Testis (tissue), 3 donors: ENCODE results near the gene GNG2. TPM values are rescaled to one million over a fixed set of nuclear protein-coding genes. Genes with fewer than 3 reads are reported as not detected.

Experiments
- DNase-seq: peaks from one replicate; pipeline ENCODE4 v3.0.0-alpha.2; 2019
- H3K27ac ChIP-seq, 2 donors: fragments of 200-600 bp; sonication (generic); one replicate each; pipeline ENCODE4 v1.5.1; 2019
- H3K27me3 ChIP-seq: fragments of 200-600 bp; sonication (generic); one replicate; pipeline ENCODE4 v1.5.1; 2019
- H3K36me3 ChIP-seq: fragments of 200-600 bp; sonication (generic); one replicate; pipeline ENCODE4 v1.5.1; 2017; ENCODE audit warnings: low read depth; ENCODE audit errors: missing control alignments
- H3K4me1 ChIP-seq: fragments of 200-600 bp; sonication (generic); one replicate; pipeline ENCODE4 v1.5.1; 2019
- H3K4me3 ChIP-seq, 2 donors: fragments of 200-600 bp; sonication (generic); one replicate each; pipeline ENCODE4 v1.5.1; 2017 to 2019
- H3K9me3 ChIP-seq: fragments of 200-600 bp; sonication (generic); one replicate; pipeline ENCODE4 v1.5.1; 2017
- CTCF ChIP-seq, 3 experiments: fragments of 450-650 bp in 2 of 3; fragments of 200-600 bp in 1 of 3; sonication (generic) in 1 of 3; IDR thresholded peaks; one replicate each; pipeline ENCODE4 v1.5.1; 2016 to 2019; ENCODE audit warnings: antibody characterized with exemption in 3 of 3, mild to moderate bottlenecking in 2 of 3, moderate library complexity in 1 of 3
- POLR2A ChIP-seq: fragments of 450-650 bp; IDR thresholded peaks from one replicate; pipeline ENCODE4 v1.6.1; 2017; ENCODE audit warnings: antibody characterized with exemption, mild to moderate bottlenecking, moderate library complexity
- WGBS, 2 donors: methylation state at CpG; one replicate each; pipeline ENCODE4 v1.1.5; 2018; 5-methylcytosine and 5-hydroxymethylcytosine counted together
- intact Hi-C: fragments of 100-400 bp; cut with DNase I; formaldehyde crosslinking; loops from one replicate; pipeline ENCODE4 v1.15.1; 2023; ENCODE audit warnings: low total_unique reads
- polyA plus RNA-seq: library from polyadenylated mRNA; stranded (reverse); fragments of 350-450 nt; fragmentation: Illumina TruSeq; extraction: RNeasy Lipid Tissue Mini Kit (QIAGEN cat#74804); gene quantifications from one replicate; pipeline ENCODE4 v1.2.3, GENCODE V29; 2014; ENCODE audit warnings: low read depth, low replicate concordance; ENCODE audit not compliant: insufficient read depth
- total RNA-seq, 2 donors: library from RNA; depleted of rRNA; stranded (reverse); fragments of >200 nt; gene quantifications; one replicate each; pipeline ENCODE4 v1.2.3, GENCODE V29; 2016

The GNG2 gene
- total and polyA plus RNA-seq, 3 donors from 2014 or later, result 248 to 312 (median 250) TPM

DNA sequence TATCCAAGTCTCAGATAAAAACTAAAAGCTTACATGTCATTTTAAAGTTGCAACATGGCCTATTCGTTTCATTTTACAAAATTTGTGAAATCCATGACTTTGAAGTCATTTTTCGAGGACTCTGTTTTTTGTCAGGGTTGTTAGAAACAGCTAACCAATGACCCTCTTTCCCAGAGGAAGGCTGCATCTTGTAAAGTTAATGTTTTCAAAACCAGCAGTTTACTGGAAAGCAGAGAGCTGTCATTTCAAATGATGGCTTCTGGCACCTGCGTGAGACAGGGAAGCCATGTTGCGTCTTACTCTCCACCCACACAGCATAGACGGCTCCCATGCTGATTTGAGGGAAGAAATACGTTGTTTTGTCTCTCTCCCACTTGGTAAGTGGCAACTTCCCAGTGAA is 78.8 kb downstream of the GNG2 start:
- H3K4me1 ChIP-seq, result peaks cover 18% of the 10 kb centered on the region
- peak overlapping the region in 1 of 2 donors; percentile 5 for H3K4me3 ChIP-seq
- H3K36me3 ChIP-seq, result no peaks in the 10 kb centered on the region
- no peak for DNase-seq
- WGBS, 2 donors, result 47 to 63% methylated on average over 6 of the region's 6 CpGs
- no peaks in the 10 kb centered on the region for H3K27me3 ChIP-seq
- H3K9me3 ChIP-seq, result no peaks in the 10 kb centered on the region
- H3K27ac ChIP-seq, result peak overlapping the region; percentile 46 to 64
- intact Hi-C loops, result no loop called here
- TF ChIP-seq POLR2A, result no peak
- no peak for TF ChIP-seq CTCF (IDR thresholded peaks at IDR 0.05)

DNA sequence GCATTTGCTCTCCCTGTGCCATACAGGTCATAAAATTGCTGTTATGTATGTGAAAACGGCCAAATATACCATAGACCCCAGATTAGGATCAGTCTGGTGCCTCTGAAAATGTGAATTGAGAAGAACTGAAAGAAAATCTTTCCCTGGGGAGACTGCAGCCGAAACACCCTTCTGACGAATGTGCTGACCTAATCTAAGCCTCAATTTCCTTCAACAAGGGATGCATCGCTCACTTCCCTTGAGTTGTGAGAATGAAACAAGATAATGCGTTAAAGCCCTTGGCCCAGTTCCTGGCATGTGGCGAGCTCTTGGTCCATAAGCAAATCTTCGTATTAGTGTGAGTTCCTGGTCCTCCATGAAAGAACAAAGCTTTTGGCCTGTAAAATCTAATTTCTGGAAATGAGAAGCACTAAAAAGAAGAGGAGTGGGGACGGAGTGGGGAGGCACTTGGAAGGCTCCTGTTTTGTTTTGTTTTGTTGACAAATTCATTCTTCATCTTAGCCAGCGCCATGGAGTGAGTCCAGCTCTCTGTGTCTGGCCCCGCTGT is 79.4 kb downstream of the GNG2 start:
- intact Hi-C loops, result no loop called here
- no peak for DNase-seq
- H3K27ac ChIP-seq, result peak overlapping the region; percentile 46 to 64
- H3K4me3 ChIP-seq, result peak overlapping the region in 1 of 2 donors; percentile 5
- H3K4me1 ChIP-seq, result peaks cover 18% of the 10 kb centered on the region
- WGBS, 2 donors, result 57 to 60% methylated on average over 10 of the region's 10 CpGs
- H3K9me3 ChIP-seq, result no peaks in the 10 kb centered on the region
- H3K27me3 ChIP-seq, result no peaks in the 10 kb centered on the region
- H3K36me3 ChIP-seq, result no peaks in the 10 kb centered on the region
- TF ChIP-seq POLR2A (no peak), CTCF (IDR thresholded peaks at IDR 0.05) (no peak)

GRCh38 chr14:51942971-51943370 is 82.6 kb downstream of the GNG2 start:
- no peak overlapping the region for H3K4me3 ChIP-seq
- no peak for DNase-seq
- 89 to 97% methylated on average over 2 of the region's 2 CpGs for WGBS, 2 donors
- H3K9me3 ChIP-seq, result no peaks in the 10 kb centered on the region
- no peak for TF ChIP-seq POLR2A
- intact Hi-C loops, result no loop called here
- H3K4me1 ChIP-seq, result peaks cover 18% of the 10 kb centered on the region
- no peaks in the 10 kb centered on the region for H3K36me3 ChIP-seq
- peak overlapping the region in 1 of 2 donors; percentile 22 for H3K27ac ChIP-seq
- H3K27me3 ChIP-seq, result no peaks in the 10 kb centered on the region

- intact Hi-C loops, result no loop called here
- 62 to 63% methylated on average over 2 of the region's 2 CpGs for WGBS, 2 donors
Measured at GRCh38 chr14:51950007-51950406, 89.6 kb downstream of the GNG2 start.

DNA sequence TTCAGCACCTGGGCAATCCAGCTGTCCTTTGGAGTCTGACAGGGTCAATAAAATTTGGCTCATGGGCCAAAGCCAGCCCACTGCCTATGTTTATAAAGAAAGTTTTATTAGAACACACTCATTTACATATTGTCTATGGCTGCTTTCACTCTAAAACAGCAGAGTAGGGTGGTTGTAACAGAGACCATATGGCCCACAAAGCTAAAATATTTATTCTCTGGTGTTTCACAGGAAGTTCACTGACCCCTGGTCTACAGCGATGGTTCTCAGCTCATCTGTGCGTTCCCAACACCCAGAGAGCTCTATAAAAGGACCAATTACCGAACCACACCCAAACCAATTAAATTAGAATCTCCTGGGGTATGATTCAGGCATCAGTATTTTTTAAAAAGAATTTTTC is 91.2 kb downstream of the GNG2 start:
- TF ChIP-seq CTCF (IDR thresholded peaks at IDR 0.05) (no peak), POLR2A (no peak)
- no peak overlapping the region for H3K4me3 ChIP-seq
- no peaks in the 10 kb centered on the region for H3K36me3 ChIP-seq
- intact Hi-C loops, result no loop called here
- H3K27me3 ChIP-seq, result no peaks in the 10 kb centered on the region
- no peaks in the 10 kb centered on the region for H3K4me1 ChIP-seq
- H3K9me3 ChIP-seq, result no peaks in the 10 kb centered on the region
- H3K27ac ChIP-seq, result no peak overlapping the region
- WGBS, 2 donors, result 71 to 81% methylated on average over 3 of the region's 3 CpGs
- no peak for DNase-seq

More at GRCh38 chr14:51950007-51950406, 89.6 kb downstream of the GNG2 start:
- no peak for DNase-seq
- Histone ChIP-seq H3K27ac (no peak overlapping the region), H3K36me3 (no peaks in the 10 kb centered on the region), H3K4me1 (no peaks in the 10 kb centered on the region), H3K9me3 (no peaks in the 10 kb centered on the region), H3K27me3 (no peaks in the 10 kb centered on the region), H3K4me3 (no peak overlapping the region)
- TF ChIP-seq CTCF (IDR thresholded peaks at IDR 0.05) (no peak), POLR2A (no peak)
